GM18511 (cell line): ENCODE data around the gene HAUS2.

Experiments used
- ATAC-seq: cut with Tn5 transposase; IDR thresholded peaks from one replicate; pipeline ENCODE4 v1.9.1; 2021; ENCODE audit warnings: mild to moderate bottlenecking, moderate library complexity; ENCODE audit not compliant: unreplicated experiment

The HAUS2 gene

GRCh38 chr15:42605796-42606195 is 57.2 kb downstream of the HAUS2 start:
- ATAC-seq, result no peak

- peak; percentile 65 for ATAC-seq
Observed at GRCh38 chr15:42608110-42608531, 59.5 kb downstream of the HAUS2 start.

- ATAC-seq, result no peak
Observed at GRCh38 chr15:42608752-42609488, 60.3 kb downstream of the HAUS2 start.

- no peak for ATAC-seq
Observed at GRCh38 chr15:42611532-42611931, 62.9 kb downstream of the HAUS2 start.

GRCh38 chr15:42612367-42612912 is 63.8 kb downstream of the HAUS2 start:
- no peak for ATAC-seq

GRCh38 chr15:42616107-42616506 is 67.5 kb downstream of the HAUS2 start:
- no peak for ATAC-seq
